Brain pericyte (primary cell): ENCODE data around the gene ADGRD1.

Experiments used
- DNase-seq: peaks from one replicate; pipeline ENCODE4 v3.0.0-alpha.2; 2012; ENCODE audit warnings: low read depth, low spot score

The ADGRD1 gene

DNA sequence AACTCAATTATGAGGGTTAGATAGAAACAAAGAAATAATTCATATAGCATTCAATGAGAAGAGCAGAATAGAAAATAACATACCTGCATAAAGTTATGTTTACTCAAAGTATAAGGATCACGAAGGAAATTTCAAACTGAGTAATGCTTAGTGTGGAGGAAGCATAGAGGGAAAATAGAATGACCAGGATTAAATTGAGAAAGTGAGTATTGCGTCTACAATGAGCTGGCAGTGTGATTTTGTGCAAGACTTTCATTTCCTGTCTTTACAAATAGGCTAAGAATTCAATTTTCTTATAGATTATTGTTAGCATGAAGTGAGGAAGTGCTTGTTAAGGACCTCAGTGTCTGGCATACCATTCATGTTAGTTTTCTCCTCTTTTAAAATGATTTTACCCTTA, 12.0 kb downstream of the ADGRD1 start:
- no peak for DNase-seq

DNA sequence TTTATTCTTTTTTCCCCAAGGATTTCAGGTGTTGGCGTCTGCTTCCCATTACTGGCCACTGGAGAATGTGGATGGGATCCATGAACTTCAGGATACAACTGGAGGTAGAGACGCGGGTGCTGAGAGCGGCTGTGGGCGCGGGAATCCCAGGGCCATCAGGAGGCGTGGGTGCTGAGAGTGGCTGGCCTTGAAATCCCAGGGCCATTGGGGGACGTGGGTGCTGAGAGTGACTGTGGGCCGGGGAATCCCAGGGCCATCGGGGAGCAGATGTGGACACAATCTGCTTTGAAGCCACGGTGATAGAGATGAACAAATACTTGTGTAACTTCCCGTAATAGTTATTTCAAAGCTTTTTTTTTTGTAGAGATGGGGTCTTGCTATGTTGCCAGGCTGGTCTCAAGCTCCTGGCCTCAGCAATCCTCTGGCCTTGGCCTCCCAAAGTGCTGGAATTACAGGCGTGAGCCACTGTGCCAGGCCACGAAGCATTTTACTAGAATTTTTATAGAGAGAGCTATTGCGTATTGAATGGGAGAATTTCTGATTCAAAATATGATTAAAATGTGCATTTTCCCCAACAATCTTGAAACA, 12.8 kb downstream of the ADGRD1 start:
- DNase-seq, result no peak

DNA sequence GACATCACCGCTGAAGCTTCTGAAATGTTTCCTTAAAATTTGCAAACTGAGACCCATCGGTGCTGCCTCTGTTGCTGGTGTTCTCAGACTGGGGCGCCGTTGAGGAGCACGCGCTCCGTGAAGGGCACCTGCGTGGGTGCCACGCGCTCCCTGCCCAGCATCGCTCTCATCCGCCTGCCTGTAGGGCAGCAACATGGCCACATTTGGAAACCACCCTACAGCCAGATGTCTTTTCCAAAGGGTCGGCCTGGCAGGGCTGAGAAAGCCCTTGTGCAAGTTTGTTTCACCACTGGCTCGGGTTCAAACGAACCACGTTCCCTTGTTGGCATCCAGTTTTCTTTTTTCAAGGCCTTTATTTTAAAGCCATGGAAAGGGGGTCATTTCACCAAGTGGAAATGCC, 13.9 kb downstream of the ADGRD1 start:
- DNase-seq, result no peak

DNA sequence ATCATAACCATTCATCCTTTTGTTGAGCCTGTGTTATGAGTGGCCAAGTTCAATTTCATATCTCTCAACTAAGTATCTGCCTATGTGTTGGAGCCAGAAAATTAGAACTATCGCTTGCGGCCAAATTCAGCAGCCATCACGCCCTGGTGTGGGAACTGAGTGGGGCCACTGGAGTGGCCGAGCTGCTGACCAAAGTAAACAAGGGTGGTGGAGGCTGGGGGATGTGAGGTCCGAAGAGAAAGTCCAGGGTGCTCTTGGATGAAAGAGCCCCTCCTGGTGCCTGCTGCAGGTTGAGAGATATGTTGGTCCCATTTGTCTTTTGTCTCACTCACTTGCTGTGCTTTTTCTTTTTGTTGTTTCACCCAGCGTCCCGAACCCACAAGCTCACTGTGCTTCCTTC, 14.9 kb downstream of the ADGRD1 start:
- DNase-seq, result no peak

DNA sequence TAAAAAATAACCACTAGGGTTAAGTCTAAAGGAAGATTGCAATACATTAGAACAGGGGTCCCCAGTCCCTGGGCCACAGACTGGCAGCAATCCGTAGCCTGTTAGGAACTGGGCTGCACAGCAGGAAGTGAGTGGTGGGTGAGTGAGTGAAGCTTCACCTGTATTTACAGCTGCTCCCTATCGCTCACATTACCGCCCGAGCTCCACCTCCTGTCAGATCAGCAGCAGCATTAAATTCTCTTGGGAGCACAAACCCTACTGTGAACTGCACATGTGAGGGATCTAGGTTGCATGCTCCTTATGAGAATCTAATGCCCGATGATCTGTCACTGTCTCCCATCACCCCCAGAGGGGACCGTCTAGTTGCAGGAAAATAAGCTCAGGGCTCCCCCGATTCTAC, 15.5 kb downstream of the ADGRD1 start:
- DNase-seq, result no peak

DNA sequence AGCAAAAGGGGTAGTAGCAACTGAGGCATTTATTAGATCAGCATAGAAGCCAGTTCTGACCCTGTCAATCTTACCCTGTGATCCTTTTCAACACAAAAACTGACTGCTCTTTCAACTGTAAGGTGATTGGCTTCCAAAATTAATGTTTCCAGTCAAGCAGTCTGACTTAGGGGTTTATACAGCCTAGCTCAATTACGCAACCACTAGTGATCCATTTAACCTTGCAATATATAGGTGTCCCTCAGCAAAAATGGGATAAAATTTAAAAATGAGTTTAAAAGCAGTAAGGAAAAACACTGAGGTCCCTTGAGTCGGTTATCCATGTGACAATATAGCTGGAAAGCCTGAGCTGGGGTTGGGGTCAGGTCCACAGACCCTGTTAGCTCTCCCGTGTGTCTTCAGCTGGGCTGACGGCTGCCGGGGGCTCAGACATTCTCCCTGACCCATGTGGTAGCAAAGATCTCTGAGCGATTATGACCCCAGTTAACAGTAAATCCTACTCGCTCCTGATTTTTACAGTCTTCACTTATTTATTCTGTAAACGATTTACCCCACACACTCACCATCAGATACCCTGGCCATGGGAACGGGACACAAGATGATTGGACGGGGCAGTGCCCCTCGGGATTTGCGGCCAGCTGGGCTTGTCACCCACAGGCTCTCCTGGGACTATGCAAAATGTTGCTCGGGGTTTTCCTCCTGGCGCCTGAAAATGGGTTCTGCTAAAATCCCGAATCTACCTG, 16.6 kb downstream of the ADGRD1 start:
- no peak for DNase-seq

DNA sequence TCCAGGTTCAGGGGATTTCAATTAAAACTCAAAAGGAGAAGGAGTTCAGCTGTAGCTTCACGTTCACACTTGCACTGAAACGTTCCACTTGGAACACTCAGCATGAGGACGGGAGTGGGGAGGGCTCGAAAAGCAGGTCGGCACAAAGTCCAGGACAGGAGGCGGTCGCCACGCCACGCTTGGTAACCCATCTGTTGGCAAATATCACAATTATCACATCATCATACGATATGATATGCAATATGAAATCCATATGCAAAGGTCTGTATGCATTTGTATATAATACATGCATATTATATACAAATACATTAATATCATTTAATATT, 17.2 kb downstream of the ADGRD1 start:
- no peak for DNase-seq

DNA sequence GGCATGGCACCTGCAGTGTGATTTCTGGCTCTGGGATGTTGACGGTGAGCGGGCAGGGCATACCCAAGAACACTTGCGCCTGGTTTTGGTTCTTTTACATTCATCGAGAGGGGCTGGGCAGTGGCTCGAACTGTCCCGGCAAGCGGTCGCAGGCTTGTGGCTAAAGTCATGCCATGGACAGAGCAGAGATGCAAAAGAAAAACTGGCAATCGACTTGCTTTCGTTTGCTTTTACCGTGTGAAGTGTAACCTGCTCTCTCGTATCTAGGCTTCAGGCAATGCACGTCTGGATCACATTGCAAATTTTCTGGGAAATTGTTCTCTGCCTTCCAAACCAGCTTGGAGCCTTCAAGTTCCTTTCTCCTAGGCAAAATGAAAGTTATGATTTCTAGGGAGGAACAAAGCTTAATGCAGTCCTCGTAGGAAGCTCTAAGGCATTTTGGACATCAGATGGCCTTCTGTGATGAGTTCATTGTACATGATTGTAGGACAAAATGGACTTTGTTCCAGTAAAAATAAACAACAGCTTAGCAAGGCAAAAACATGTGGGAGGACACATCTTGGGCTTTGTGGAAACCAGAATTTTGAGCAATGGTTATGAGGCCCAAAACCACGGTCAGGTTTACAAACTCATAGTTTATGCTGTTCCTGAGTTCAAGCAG, 18.3 kb downstream of the ADGRD1 start:
- no peak for DNase-seq

DNA sequence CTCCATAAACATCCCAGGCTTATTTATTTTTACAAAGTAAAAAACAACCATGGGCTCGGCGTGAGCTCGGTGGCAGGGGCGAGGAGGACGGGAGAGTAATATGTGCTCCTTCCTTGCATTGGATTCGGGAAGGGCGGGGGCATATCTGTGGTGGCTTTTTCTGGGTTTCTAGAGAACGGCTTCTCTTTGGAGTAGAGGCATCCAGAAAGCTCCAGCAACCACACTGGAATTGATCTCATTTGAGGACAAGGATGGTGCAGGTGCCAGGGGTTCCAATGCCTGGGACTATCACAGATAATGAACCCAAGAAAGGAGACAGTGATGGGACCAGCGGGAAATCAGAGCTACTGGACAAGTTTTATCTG, 18.9 kb downstream of the ADGRD1 start:
- no peak for DNase-seq

DNA sequence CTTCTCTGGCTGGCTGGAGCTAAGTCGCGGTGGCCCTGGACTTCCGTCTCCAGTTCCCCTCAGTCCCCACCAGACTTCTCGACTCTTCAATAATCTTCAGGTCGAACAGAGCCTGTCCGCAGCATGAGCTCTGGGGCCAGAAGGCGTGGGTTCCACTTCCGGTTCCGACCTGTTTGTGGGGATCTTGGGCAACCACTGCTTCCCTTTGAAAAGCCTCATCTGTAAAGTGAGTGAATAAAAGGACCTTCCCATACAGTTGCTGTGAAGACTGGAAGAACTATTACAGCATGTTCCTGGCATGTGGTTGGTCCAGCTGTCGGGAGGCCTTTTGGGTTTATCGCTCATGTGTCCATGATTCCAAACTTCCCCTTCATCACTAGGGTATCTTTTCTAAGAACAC, 19.4 kb downstream of the ADGRD1 start:
- DNase-seq, result no peak

DNA sequence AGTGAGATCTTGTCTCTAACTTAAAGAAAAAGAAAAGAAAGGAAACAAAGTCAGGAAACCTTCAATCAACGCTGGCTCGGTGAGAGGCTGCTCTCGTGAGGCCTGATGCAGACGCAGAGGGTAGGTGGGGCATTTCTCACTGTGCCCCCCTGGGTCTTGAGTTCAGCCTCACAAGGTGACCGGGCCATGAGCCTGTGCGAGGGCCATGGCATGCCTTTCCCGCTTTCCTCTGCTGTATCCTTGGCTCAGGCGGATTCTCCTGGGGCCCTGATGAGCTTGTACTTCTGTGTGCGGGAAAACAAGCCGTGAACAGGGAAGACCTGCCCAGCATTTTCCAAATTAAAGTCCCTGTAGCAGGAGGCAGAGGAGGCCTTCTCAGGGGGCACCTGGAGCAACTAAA, 20.2 kb downstream of the ADGRD1 start:
- no peak for DNase-seq

DNA sequence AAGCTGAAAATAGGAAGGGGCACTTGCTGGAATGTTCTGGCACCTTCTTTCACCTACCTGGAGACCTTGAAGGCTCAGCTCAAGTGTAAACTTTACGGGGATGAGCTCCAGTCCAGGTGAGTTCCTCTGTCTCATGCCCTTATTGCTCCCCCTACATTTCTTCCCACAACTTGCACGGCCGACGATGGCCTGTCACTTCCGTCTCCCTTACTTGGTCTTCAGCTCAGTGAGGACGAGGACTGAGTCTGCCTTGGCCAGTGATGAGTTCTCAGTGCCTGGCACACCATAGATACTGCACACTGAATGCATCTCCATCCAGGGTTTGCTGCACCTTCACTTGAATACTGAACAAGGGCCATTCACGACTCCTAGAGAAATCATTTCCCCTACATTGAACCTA, 21.4 kb downstream of the ADGRD1 start:
- no peak for DNase-seq

DNA sequence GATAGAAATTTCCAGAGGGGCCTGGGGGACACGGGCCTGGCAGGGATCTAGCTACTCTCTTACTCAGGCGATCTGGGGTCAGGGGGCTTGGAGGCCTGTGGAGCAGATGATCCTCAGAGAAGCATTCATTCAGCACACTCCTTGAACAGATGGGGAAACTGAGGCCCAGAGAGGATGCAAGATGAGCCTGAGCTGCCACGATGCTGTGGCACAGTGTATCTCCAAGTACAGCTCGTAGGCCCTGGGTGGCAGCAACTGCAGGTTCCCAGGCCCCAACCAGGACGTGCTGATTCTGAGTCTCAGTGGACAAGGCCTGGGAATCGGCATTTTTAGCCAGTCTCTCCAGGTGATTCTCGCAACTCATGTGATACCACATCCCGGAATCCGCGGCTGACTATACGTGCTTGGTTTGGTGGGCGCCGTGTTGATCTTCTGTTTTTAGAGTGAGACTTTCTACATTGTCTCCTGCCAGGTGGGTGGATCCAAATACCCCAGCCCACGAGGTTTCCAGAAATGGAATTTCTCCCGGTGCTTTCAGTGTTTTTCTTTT, 22.5 kb downstream of the ADGRD1 start:
- DNase-seq, result no peak

DNA sequence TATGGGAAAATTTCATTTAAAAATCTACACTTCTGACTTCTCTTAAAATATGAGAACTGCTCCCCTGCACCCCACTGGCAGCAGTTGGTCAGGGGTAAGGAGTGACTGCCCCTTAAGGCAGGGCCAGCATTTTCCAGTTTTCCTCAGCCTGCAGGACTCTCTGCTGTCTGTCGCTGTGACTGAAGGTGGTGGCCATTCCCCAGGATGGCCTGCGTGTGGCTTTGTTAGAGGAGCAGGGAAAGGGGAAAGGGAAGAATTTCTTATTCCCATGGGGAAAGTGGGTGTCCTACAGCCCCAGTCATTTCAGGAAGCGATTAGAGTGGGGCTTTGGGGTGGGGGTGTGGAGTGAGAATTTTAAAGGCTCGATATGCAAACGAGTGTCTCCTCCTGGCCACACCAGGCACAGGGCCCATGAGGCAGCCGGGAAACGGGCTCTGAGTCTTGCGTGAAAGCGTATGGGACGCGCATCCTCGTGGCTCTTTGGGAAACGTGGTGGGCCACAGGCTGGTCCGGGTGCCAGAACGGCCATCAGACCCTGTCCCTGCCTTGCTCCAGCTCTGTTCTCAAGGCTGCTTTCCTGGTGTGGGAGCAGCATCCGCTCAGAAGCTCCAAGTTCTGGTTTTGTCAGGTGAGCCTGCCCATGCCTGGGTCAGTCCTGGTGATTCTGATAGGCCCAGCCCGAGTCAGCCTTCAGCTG, 23.5 kb downstream of the ADGRD1 start:
- no peak for DNase-seq

DNA sequence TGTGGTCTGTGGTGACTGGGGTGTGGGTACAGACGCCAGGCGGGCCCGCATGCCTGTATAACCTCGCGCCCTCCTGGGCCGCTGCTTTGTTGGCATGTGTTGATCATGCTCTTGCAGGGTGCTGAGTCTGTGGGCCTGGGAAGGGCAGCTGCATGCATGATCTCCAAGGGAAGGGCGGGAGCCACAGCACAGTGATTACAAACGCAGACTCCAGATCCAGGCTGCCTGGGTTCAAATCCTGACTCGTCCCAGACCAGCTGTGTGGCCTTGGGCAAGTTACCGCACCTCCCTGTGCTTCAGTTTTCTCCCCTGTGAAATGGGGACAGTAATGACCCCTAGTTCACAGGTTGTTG, 24.0 kb downstream of the ADGRD1 start:
- no peak for DNase-seq

DNA sequence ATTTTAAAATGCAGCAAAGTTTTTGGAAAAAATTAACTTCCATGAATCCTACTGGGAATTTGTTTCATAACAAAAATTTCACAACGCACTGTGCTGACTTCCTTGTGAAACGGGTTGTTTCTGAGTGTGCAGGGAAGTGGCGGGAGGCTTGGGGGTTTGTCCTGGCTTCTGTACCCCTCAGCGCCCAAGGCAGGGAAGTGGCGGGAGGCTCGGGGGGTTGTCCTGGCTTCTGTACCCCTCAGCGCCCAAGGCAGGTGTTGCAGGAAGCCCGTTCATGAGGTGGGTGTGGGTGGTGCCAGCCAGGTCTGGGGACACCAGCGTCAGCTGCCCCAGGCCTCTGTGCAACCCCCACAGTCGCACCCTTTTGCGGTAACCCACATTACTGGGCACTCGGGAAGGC, 25.1 kb downstream of the ADGRD1 start:
- no peak for DNase-seq

DNA sequence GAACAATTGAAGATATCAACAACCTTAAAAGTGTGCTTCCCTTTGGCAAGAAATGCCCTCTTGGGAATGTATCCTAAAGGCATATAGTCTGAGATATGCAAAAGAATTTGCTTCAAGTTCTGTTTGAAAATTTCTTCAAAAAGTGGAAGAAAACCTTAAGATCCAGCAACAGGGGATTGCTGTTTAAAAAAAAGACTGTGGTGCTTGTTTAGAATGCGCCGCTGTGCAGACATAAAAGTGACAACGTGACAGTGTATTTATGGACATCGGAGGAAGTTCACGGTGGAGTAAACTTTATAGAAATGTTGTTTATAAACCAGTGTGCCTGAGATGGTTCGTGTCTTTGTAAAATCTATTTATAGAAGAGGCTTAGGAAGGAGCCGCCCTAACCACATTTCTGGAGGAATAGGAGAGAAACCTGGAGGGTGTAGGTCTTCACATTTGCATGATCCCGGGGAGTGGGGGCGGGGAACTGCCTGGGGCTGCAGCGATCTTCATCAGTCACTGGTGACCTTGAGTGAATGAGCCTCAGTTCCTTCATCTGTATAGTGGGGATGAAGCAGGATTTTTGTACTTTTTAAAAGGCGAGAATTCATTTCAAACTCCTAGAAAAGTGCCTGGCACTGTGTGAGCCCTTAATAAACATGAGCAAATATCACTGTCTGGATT, 27.5 kb downstream of the ADGRD1 start:
- no peak for DNase-seq

DNA sequence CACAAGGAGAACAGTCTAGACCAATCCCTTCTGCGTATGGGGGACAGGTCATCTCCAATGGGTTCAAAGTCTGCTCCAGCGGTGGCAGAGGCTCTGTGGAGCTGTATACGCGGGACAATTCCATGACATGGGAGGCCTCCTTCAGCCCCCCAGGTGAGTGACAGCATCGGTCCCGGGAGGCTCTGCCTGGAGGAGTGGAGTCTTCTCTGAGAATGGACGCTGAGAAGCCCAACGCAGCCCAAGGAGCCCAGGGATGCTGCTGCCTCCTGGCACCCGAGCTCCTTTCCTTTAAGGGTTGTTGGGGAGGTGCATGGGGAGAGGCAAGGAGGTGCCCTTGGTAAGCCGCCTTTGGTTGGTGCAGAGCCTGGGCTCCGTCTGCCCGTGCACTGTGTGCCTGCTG, 28.2 kb downstream of the ADGRD1 start:
- no peak for DNase-seq

DNA sequence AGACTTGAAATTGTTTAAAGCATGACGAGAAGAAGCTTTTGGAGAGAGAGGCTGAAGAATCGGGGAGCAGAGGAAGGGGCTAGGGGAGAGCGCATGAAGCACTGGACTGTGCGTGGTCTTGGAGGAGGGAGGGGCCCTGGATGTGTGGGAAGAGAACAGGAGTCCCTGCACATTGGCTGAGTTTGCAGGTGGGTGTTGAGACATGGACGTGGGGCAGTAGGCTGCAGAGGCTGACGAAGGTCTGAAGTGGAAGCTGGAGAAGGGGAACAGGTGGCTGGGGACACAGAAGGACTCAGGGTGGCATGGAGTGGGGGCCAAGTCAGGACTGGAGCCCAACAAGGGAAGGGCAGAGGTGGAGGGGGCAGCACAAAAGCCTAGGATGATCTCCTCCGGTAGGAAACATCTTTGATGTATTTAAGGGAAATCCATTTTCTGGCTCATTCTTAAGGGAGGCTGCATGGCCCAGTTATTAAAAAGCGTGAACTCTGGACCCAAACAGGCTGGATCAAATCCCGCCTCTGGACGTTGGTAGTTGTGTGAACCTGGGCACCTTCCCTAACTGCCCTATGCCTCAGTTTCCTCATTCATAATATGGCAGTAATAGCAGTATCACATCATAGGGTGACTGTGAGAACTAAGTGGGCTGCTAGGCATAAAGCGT, 29.0 kb downstream of the ADGRD1 start:
- DNase-seq, result no peak

DNA sequence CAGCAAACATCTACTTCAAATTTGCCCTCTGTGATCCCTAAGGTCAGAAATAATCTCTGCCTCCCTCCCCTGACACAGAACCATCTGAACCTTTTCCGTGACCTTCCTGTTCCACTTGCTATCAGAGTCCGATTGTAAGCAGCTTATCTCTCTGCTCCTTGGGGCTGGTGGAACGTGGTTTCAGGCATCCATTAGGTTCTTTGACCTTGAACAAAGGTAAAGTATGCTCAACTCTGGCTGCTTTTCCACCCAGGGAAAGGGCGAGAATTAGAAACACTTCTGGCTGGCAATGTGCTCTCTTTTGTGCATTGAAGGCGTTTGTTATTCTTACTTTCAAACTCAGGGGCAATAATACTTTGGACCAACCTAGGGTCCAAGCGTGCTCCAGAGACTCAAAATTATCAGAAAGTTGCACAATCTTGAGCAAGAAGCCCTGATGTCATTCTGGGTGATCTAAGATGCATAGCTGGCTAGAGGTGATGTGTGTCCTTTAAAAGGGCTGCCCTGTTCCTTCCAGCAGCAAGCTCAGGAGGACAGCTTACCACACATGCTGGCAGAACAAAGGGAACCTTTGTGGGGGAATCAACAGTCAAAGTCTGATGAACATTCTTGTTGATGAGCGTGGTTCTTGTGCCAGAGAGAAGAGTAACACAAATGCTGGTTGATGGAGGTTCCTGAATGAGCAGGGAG, 29.8 kb downstream of the ADGRD1 start:
- no peak for DNase-seq
